ENCODE data around the gene ICE1. TPM values are rescaled to one million over a fixed set of nuclear protein-coding genes. Genes with fewer than 3 reads are reported as not detected.
A peak's percentile ranks its signal among the peaks of the same experiment; 100 is the strongest.
"Not testable (repeated sequence)": the region's sequence is repeated elsewhere in the genome, so short reads cannot be mapped to it uniquely, and the experiment has no call there.

Gene ICE1
- total RNA-seq, 1 experiment from 2014 or later, result 48.9 TPM

GRCh38 chr5:5390121-5390869 lies 32.2 kb upstream of the ICE1 start:
- peaks cover 10% of the 10 kb centered on the region for H3K4me1 Mint-ChIP-seq
- H3K9me3 Mint-ChIP-seq, result peaks cover 10% of the 10 kb centered on the region; the same call in 1 of the 2 replicates
- not testable (repeated sequence) for H3K36me3 Mint-ChIP-seq

GRCh38 chr5:5392504-5392903 lies 30.0 kb upstream of the ICE1 start:
- CTCF ChIA-PET; H3K27ac Mint-ChIP-seq; DNase-seq (ENCODE audit: low spot score); H3K27me3 Mint-ChIP-seq (ENCODE audit: low read depth); H3K36me3 Mint-ChIP-seq; POLR2A ChIA-PET; H3K4me3 Mint-ChIP-seq; H3K9me3 Mint-ChIP-seq: not testable (repeated sequence)
- ATAC-seq, result peak; percentile 76
- H3K4me1 Mint-ChIP-seq, result peaks cover 10% of the 10 kb centered on the region

More at GRCh38 chr5:5390121-5390869, 32.2 kb upstream of the ICE1 start:
- H3K27ac Mint-ChIP-seq; H3K4me3 Mint-ChIP-seq; ATAC-seq; POLR2A ChIA-PET; CTCF ChIA-PET; DNase-seq (ENCODE audit: low spot score); H3K27me3 Mint-ChIP-seq (ENCODE audit: low read depth): not testable (repeated sequence)

- H3K27me3 Mint-ChIP-seq (ENCODE audit: low read depth); H3K4me3 Mint-ChIP-seq; POLR2A ChIA-PET; H3K36me3 Mint-ChIP-seq; H3K27ac Mint-ChIP-seq: not testable (repeated sequence)
- peak; percentile 79 for DNase-seq (ENCODE audit: low spot score)
- CTCF ChIA-PET, result interaction anchor here (0.6 to 2.4 kb wide), 11 partner anchors 9 to 515 kb away, joined by 3 to 9 read pairs (median 4); partner anchors contain the start of gene ADAMTS16
- peak; percentile 35; the same call in 1 of the 2 replicates for TF ChIP-seq CTCF (IDR thresholded peaks at IDR 0.05)
- Mint-ChIP-seq H3K4me1 (peaks cover 10% of the 10 kb centered on the region), H3K9me3 (peaks cover 14% of the 10 kb centered on the region)
- ATAC-seq, result peak; percentile 82
These were observed 28.0 kb upstream of the ICE1 start for GRCh38 chr5:5394384-5394986.

- DNase-seq (ENCODE audit: low spot score); H3K27ac Mint-ChIP-seq; H3K27me3 Mint-ChIP-seq (ENCODE audit: low read depth); POLR2A ChIA-PET; ATAC-seq; H3K36me3 Mint-ChIP-seq; H3K4me3 Mint-ChIP-seq: not testable (repeated sequence)
- peaks cover 10% of the 10 kb centered on the region for H3K4me1 Mint-ChIP-seq
- CTCF ChIA-PET, result interaction anchor here (0.7 to 2.4 kb wide), 9 partner anchors 8 to 515 kb away, joined by 3 to 8 read pairs (median 4); partner anchors contain the start of gene ADAMTS16
- H3K9me3 Mint-ChIP-seq, result peaks cover 20% of the 10 kb centered on the region
These were observed 27.4 kb upstream of the ICE1 start for GRCh38 chr5:5395093-5395492.

- CTCF ChIA-PET, result interaction anchor here (1.0 kb wide), 1 partner anchor 105 kb away, joined by 4 read pairs; no protein-coding TSS in a partner anchor
- POLR2A ChIA-PET, result no interaction called here
- Mint-ChIP-seq H3K27me3 (ENCODE audit: low read depth) (no peaks in the 10 kb centered on the region), H3K4me1 (peaks cover 9% of the 10 kb centered on the region), H3K4me3 (no peak overlapping the region), H3K36me3 (peaks cover 6% of the 10 kb centered on the region), H3K27ac (no peak overlapping the region), H3K9me3 (peaks cover 19% of the 10 kb centered on the region)
- no peak for ATAC-seq
- TF ChIP-seq CTCF (IDR thresholded peaks at IDR 0.05) (no peak), FOXP1 (CRISPR knock-in tag; IDR thresholded peaks at IDR 0.05; ENCODE audit: borderline replicate concordance) (no peak)
- DNase-seq (ENCODE audit: low spot score), result no peak
These were observed 24.4 kb upstream of the ICE1 start for GRCh38 chr5:5398071-5398470.

GRCh38 chr5:5401095-5401494 lies 21.4 kb upstream of the ICE1 start:
- Mint-ChIP-seq H3K27me3 (ENCODE audit: low read depth) (no peaks in the 10 kb centered on the region), H3K9me3 (peaks cover 19% of the 10 kb centered on the region), H3K4me1 (peaks cover 16% of the 10 kb centered on the region), H3K36me3 (peaks cover 6% of the 10 kb centered on the region), H3K4me3 (no peak overlapping the region), H3K27ac (no peak overlapping the region)
- DNase-seq (ENCODE audit: low spot score), result no peak
- CTCF ChIA-PET, result no interaction called here
- POLR2A ChIA-PET, result no interaction called here
- ATAC-seq, result no peak
- TF ChIP-seq ZNF121 (CRISPR knock-in tag; IDR thresholded peaks at IDR 0.05) (no peak), ATF1 (CRISPR knock-in tag; IDR thresholded peaks at IDR 0.05) (no peak), ZNF512 (CRISPR knock-in tag; IDR thresholded peaks at IDR 0.05; ENCODE audit: borderline replicate concordance) (no peak), ATF2 (CRISPR knock-in tag; IDR thresholded peaks at IDR 0.05; ENCODE audit: borderline replicate concordance, low read depth) (no peak), NFE2L1 (CRISPR knock-in tag; IDR thresholded peaks at IDR 0.05) (no peak), ZNF138 (CRISPR knock-in tag; conservative IDR thresholded peaks at IDR 0.05) (no peak), ZMAT4 (CRISPR knock-in tag; IDR thresholded peaks at IDR 0.05) (no peak), GABPB1 (CRISPR knock-in tag; IDR thresholded peaks at IDR 0.05) (no peak)

Measured in WTC11 (cell line).